ENCODE measurements around the gene DGKB.

Gene DGKB

DNA sequence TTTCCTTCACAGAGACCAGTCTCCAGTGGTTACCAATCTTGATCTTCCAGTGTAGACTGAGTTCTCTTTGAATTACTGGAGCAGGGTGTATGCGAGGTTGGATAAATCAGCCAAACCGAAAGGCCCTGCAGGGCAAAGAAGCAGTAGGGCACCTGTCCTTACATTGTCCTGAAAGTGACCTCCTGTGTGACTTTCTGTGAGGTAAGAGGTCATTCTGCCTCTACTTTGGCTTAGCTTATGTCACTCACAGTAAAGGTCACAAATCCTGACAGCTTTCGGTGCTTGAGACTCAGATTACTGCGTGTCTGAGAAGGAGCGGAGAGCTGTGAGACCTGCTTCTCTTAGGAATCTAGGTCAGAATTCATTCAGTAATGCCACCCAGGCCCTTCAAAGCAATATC is 660.4 kb downstream of the DGKB start:
- TF ChIP-seq, protein P1, sequence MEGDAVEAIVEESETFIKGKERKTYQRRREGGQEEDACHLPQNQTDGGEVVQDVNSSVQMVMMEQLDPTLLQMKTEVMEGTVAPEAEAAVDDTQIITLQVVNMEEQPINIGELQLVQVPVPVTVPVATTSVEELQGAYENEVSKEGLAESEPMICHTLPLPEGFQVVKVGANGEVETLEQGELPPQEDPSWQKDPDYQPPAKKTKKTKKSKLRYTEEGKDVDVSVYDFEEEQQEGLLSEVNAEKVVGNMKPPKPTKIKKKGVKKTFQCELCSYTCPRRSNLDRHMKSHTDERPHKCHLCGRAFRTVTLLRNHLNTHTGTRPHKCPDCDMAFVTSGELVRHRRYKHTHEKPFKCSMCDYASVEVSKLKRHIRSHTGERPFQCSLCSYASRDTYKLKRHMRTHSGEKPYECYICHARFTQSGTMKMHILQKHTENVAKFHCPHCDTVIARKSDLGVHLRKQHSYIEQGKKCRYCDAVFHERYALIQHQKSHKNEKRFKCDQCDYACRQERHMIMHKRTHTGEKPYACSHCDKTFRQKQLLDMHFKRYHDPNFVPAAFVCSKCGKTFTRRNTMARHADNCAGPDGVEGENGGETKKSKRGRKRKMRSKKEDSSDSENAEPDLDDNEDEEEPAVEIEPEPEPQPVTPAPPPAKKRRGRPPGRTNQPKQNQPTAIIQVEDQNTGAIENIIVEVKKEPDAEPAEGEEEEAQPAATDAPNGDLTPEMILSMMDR (IDR thresholded peaks at IDR 0.05; ENCODE audit: low read depth, low read length), result no peak

DNA sequence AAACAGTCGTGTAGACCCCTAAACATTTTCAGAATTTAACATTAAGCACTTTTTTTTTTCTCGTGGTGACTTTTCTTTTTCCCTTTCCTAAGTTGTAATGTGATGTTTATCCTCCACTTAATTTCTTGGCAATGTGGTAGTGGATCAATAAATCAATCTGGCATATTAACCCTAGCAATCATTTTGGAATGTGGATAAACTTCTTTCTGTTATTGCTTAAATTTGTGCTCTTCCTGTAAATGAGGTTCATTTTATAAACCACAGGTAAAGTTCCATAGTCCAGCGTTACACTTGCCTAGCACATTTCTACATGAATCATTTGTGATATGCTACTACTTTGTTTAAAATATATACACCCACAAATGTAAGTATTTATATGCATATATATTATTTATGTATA is 665.7 kb downstream of the DGKB start:
- TF ChIP-seq, protein P1 (IDR thresholded peaks at IDR 0.05; ENCODE audit: low read depth, low read length), result no peak
- H3K4me3 ChIP-seq (ENCODE audit: low read depth, low read length), result no peak overlapping the region

More for the DNA sequence above, 660.4 kb downstream of the DGKB start:
- H3K4me3 ChIP-seq (ENCODE audit: low read depth, low read length), result no peak overlapping the region

DNA sequence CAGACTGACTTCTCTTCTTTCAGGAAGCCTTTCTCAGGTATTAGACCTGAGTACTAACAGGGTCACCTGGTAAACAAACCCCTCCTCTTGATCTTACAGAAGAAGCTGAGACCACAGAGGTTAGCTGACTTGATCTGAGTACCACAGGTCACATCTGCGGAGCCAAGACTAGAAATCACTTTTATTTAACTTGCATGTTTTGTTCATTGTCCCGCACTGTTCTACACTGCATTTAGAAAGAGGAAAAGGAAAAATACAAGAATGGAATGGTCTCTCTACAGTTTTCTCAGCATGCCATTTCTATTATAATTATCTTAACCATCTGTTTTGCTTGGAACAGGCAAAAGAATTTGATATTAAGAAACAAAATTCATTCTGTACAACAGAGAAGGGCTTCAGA is 667.5 kb downstream of the DGKB start:
- TF ChIP-seq, protein P1 (IDR thresholded peaks at IDR 0.05; ENCODE audit: low read depth, low read length), result no peak
- H3K4me3 ChIP-seq (ENCODE audit: low read depth, low read length), result no peak overlapping the region

DNA sequence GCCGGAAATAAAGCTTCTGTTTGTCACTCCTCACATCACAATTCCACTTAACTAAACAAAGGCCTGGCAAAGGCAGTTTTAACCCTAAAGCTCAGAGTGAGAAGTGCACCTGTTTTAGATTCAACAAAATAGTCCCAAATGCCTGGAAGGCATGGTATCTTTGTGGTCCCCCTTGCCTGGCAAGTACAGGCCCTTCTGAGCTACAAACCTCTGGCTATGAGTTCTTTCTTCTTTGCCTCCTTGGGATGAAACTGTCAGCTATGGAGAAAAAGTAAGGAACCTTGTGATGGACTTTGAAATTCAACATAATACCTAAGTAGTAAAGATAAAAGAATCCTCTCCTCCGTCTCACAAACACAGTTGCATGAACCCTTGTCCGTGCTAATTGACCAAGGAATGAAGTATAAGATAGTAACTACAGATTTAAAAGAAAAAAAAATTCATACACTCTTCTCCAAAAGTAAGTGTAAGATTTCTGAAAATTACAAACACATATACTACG is 668.6 kb downstream of the DGKB start:
- TF ChIP-seq, protein P1 (IDR thresholded peaks at IDR 0.05; ENCODE audit: low read depth, low read length), result no peak
- H3K4me3 ChIP-seq (ENCODE audit: low read depth, low read length), result no peak overlapping the region

DNA sequence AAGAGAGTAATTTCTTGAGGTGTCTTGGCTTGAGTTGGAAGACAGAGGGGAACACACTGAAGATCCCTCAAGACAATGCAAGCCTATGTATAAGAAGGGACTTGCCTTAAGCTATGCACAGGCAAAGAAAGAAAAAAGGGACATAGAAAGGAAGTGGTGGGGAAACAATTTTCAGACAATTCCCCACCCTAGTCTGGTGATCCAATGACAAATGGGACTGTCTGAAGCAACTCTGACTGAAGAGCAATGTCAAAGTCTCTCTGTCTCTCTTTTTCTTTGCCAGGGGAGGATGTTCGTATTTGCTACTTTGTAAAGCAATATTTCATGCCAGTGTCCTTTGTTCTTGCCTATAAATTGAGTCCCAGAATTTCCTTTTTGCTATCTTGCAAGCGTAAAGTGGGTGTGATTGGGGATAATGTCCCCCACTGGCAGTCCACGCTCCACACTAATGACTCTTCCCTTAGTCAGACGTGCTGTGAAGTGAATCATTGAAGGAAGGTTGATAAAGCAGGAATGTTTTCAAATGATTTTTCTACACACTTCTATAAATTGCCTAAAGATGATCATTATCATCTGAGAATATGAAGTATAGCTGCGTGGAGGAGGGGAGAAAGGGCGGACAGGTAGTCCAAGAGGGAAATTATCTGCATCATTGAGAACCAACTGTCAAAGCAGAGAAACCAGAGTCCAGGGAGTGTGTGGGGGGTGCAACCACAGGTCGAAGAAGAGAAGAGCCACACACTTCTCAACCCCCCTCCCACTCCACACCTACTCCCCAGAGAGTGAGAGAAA is 669.3 kb downstream of the DGKB start:
- no peak overlapping the region for H3K4me3 ChIP-seq (ENCODE audit: low read depth, low read length)
- TF ChIP-seq, protein P1 (IDR thresholded peaks at IDR 0.05; ENCODE audit: low read depth, low read length), result no peak

DNA sequence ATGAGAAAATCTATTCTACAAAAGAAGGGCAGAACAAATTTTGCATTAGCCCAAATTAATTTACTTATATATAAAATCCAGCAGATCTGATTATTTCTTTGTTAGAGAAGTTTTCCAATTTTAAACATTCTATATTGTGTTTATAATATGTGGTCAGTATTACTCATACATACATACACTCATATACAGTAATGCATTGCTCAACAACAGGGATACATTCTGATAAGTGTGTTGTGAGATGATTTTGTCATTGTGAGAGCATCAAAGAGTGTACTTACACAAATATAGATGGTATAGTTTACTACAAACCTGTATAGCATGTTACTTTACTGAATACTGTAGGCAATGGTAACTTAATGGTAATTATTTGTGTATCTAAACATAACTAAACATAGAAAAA is 673.5 kb downstream of the DGKB start:
- TF ChIP-seq, protein P1 (IDR thresholded peaks at IDR 0.05; ENCODE audit: low read depth, low read length), result no peak
- H3K4me3 ChIP-seq (ENCODE audit: low read depth, low read length), result no peak overlapping the region

DNA sequence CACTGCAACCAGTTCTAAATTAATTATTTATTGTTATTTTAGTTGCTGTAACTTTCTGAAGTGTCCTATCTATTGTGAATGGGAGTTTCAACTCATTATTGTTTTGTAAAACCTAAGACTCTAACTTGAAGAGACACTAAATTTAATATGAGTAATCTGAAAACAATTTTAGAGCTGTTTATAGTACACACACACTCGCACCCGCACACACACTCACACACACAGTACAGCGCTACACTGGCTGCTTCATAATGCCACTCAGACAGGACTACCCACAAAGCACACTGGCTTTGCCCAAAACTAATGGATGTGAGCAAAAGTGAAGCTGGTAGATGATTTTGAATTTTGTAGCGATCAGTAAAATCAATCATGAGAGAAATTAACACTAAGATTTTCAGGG is 674.2 kb downstream of the DGKB start:
- H3K4me3 ChIP-seq (ENCODE audit: low read depth, low read length), result no peak overlapping the region
- TF ChIP-seq, protein P1 (IDR thresholded peaks at IDR 0.05; ENCODE audit: low read depth, low read length), result no peak

Data from WI38 (cell line).